HepG2 (cell line): ENCODE data around the gene ULK4. TPM values are rescaled to one million over a fixed set of nuclear protein-coding genes. Genes with fewer than 3 reads are reported as not detected.

Experiments
- ATAC-seq: fragments of 200-7000 bp; cut with Tn5 transposase; 3 replicates; pipeline ENCODE4 v1.9.1; 2020; ENCODE audit warnings: mild to moderate bottlenecking, moderate library complexity
- BruUV-seq: library from RNA; stranded (reverse); fragments of 400-500 nt; replicated peaks from 2 replicates; lab custom pipeline; 2021; lab: Mats Ljungman, UMichigan
- CTCF ChIA-PET: fragments of 300-600 bp; formaldehyde crosslinking; extraction: SDS; loops from one replicate; lab custom pipeline; 2021; ENCODE audit warnings: low total read pairs, inconsistent platforms, low intra/inter-chr PET ratio; lab: Yijun Ruan, JAX
- POLR2A ChIA-PET: fragments of 350-600 bp; sonication (Branson Sonifier 250); formaldehyde crosslinking; loops from one replicate; lab custom pipeline; 2020; ENCODE audit warnings: antibody characterized with exemption, inconsistent platforms; lab: Yijun Ruan, JAX
- DNase-seq: peaks from one replicate; pipeline ENCODE4 v3.0.0-alpha.2; 2015; ENCODE audit warnings: low spot score
- FAIRE-seq: peaks from 3 replicates; lab custom pipeline; 2011; peaks lifted over from hg19 to GRCh38; lab: Jason Lieb, UNC
- H2AFZ ChIP-seq: one replicate; pipeline ENCODE4 v1.6.1; 2011; ENCODE audit warnings: low read length, inconsistent platforms
- H3K27ac ChIP-seq: fragments of 300-600 bp; 3 replicates; pipeline ENCODE4 v1.8.0; 2011; ENCODE audit warnings: mixed run types, mild to moderate bottlenecking, mixed read lengths, low read length, inconsistent platforms; ENCODE audit not compliant: insufficient read depth; ENCODE audit errors: extremely low read length
- H3K27me3 ChIP-seq, 2 experiments: fragments of 200-600 bp in 1 of 2; 2 replicates in 1 of 2; 3 replicates in 1 of 2; pipeline versions ENCODE4 v1.6.0 to v1.8.0; 2011; ENCODE audit warnings: low read length in 2 of 2, mild to moderate bottlenecking in 2 of 2, moderate library complexity in 2 of 2, inconsistent platforms in 1 of 2; ENCODE audit not compliant: insufficient read depth in 2 of 2, control insufficient read depth in 1 of 2
- H3K36me3 ChIP-seq, 2 experiments: fragments of 200-600 bp in 1 of 2; replicated peaks in 1 of 2; 2 replicates in 1 of 2; 3 replicates in 1 of 2; pipeline versions ENCODE4 v1.5.1 to v1.8.0; 2011; ENCODE audit warnings: low read length in 2 of 2, inconsistent platforms in 1 of 2; ENCODE audit not compliant: insufficient read depth in 2 of 2, control insufficient read depth in 1 of 2
- H3K4me1 ChIP-seq: 2 replicates; pipeline ENCODE4 v1.5.1; 2012; ENCODE audit warnings: low read length, inconsistent platforms; ENCODE audit not compliant: insufficient read depth
- H3K4me2 ChIP-seq: 2 replicates; pipeline ENCODE4 v1.6.0; 2011; ENCODE audit warnings: low read depth, low read length, inconsistent platforms
- H3K4me3 ChIP-seq, 3 experiments: fragments of 200-600 bp in 1 of 3; sonication (generic), shearing (Covaris generic) in 1 of 3; replicated peaks in 1 of 3; 2 replicates each; pipeline ENCODE4 v1.5.1; 2011 to 2016; ENCODE audit warnings: low read length in 3 of 3, inconsistent platforms in 2 of 3, low read depth in 2 of 3, mild to moderate bottlenecking in 2 of 3, control low read depth in 1 of 3, mixed read lengths in 1 of 3; ENCODE audit not compliant: insufficient read depth in 1 of 3
- H3K79me2 ChIP-seq: one replicate; pipeline ENCODE4 v1.6.1; 2011; ENCODE audit warnings: low read length, inconsistent platforms; ENCODE audit not compliant: insufficient read depth
- H3K9ac ChIP-seq: 2 replicates; pipeline ENCODE4 v1.6.0; 2011; ENCODE audit warnings: mild to moderate bottlenecking, low read depth, low read length, inconsistent platforms; ENCODE audit not compliant: insufficient read depth
- H3K9me3 ChIP-seq: 2 replicates; pipeline ENCODE4 v1.5.1; 2012; ENCODE audit warnings: mild to moderate bottlenecking, low read length
- H4K20me1 ChIP-seq: 2 replicates; pipeline ENCODE4 v1.6.0; 2011; ENCODE audit warnings: inconsistent platforms, mild to moderate bottlenecking, low read length, moderate library complexity; ENCODE audit not compliant: insufficient read depth
- AGO2 ChIP-seq: fragments of 200-400 bp; formaldehyde crosslinking; optimal IDR thresholded peaks from 2 replicates; pipeline ENCODE3; 2017; ENCODE audit warnings: mild to moderate bottlenecking, low read depth, low read length, moderate library complexity
- ARNT ChIP-seq: fragments of 450-650 bp; IDR thresholded peaks from 2 replicates; pipeline ENCODE4 v1.6.1; 2017
- CBX5 ChIP-seq: sonication (generic); formaldehyde crosslinking; IDR thresholded peaks from 2 replicates; pipeline ENCODE4 v1.4.0; 2020; ENCODE audit warnings: missing genetic modification reagents, borderline replicate concordance
- HNF4G ChIP-seq, 2 experiments: sonication (generic) in 1 of 2; formaldehyde crosslinking in 1 of 2; IDR thresholded peaks; 2 replicates each; pipeline versions ENCODE4 v1.4.0 to v1.6.1; 2011 to 2020; ENCODE audit warnings: borderline replicate concordance in 2 of 2, low read depth in 2 of 2, mild to moderate bottlenecking in 2 of 2, low read length in 1 of 2, missing genetic modification reagents in 1 of 2, moderate library complexity in 1 of 2
- KMT2A ChIP-seq: sonication (generic); formaldehyde crosslinking; IDR thresholded peaks from 2 replicates; pipeline ENCODE4 v1.4.0; 2020; ENCODE audit warnings: missing genetic modification reagents
- PAWR ChIP-seq: sonication (generic); formaldehyde crosslinking; IDR thresholded peaks from 2 replicates; pipeline ENCODE4 v1.4.0; 2020; ENCODE audit warnings: missing genetic modification reagents, mild to moderate bottlenecking, borderline replicate concordance
- RXRA ChIP-seq: sonication (generic); formaldehyde crosslinking; IDR thresholded peaks from 2 replicates; pipeline ENCODE4 v1.5.1; 2020; ENCODE audit warnings: missing genetic modification reagents
- ZNF232 ChIP-seq: sonication (generic); formaldehyde crosslinking; IDR thresholded peaks from 2 replicates; pipeline ENCODE4 v1.4.0; 2020; ENCODE audit warnings: missing genetic modification reagents, borderline replicate concordance
- ZNF282 ChIP-seq: fragments of 450-650 bp; IDR thresholded peaks from 2 replicates; pipeline ENCODE4 v1.6.1; 2018; ENCODE audit not compliant: partially characterized antibody
- ZNF619 ChIP-seq: sonication (generic); formaldehyde crosslinking; IDR thresholded peaks from 2 replicates; pipeline ENCODE4 v1.4.0; 2020; ENCODE audit warnings: mild to moderate bottlenecking, missing genetic modification reagents
- ZNF768 ChIP-seq: sonication (generic); formaldehyde crosslinking; IDR thresholded peaks from 2 replicates; pipeline ENCODE4 v1.4.0; 2020; ENCODE audit warnings: missing genetic modification reagents
- WGBS: methylation state at CpG from one replicate; pipeline ENCODE4 v1.1.6; 2017; ENCODE audit warnings: low lambda C conversion rate; 5-methylcytosine and 5-hydroxymethylcytosine counted together
- in situ Hi-C: cut with HindIII; loops from 2 replicates; pipeline ENCODE4 v1.10.0; 2017; ENCODE audit warnings: low pct_unique_long_range_greater_than_20kb; ENCODE audit not compliant: extremely low pct_ligation_motif_present
- intact Hi-C: fragments of 100-400 bp; cut with micrococcal nuclease; formaldehyde crosslinking; loops from one replicate; pipeline ENCODE4 v1.10.0; 2022; ENCODE audit not compliant: unreplicated experiment
- polyA plus RNA-seq, 8 experiments: library from polyadenylated mRNA; depleted of rRNA in 3 of 8; stranded (reverse) in 7 of 8; unstranded in 1 of 8; fragments of >200 nt; fragmentation: Illumina TruSeq in 4 of 8; extraction: Trizol in 4 of 8; gene quantifications; 2 replicates each; pipeline versions ENCODE4 v1.2.1 to v1.2.3, GENCODE V29; 2011 to 2016; ENCODE audit warnings: low read depth in 4 of 8, missing spikeins in 1 of 8, mixed read lengths in 1 of 8; ENCODE audit not compliant: insufficient read depth in 1 of 8
- total RNA-seq, 5 experiments: library from RNA; depleted of rRNA; stranded (reverse); fragments of >200 nt; fragmentation: Illumina TruSeq; extraction: Trizol; gene quantifications; 2 replicates each; pipeline ENCODE4 v1.2.3, GENCODE V29; 2016; ENCODE audit warnings: low read depth in 1 of 5
- TF ChIP-seq, protein P1 (sequence below): sonication (generic); formaldehyde crosslinking; conservative IDR thresholded peaks from 2 replicates; pipeline ENCODE4 v1.8.0; 2022; ENCODE audit warnings: mild to moderate bottlenecking, moderate library complexity, missing genetic modification reagents
- TF ChIP-seq, protein P2 (sequence below): IDR thresholded peaks from 2 replicates; pipeline ENCODE4 v1.6.1; 2018; ENCODE audit warnings: missing genetic modification reagents, mild to moderate bottlenecking, missing compliant biosample characterization

Gene ULK4
- total and polyA plus RNA-seq, 2 of the 13 experiments (the other 11 are each of a cell fraction or from before 2014, with no cell fraction given), result 6.7 to 11.8 TPM

DNA sequence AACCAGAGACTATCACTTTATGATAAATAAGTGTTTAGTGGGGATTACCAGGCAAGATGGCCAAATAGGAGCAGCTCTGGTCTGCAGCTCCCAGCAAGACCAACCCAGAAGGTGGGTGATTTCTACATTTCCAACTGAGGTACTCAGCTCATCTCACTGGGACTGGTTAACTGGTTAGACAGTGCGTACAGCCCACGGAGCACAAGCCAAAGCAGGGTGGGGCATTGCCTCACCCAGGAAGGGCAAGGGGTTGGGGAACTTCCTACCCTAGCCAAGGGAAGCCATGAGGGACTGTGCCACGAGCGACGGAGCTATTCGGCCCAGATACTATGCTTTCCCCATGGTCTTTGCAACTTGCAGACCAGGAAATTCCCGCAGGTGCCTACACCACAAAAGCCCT, 591.6 kb downstream of the ULK4 start:
- Histone ChIP-seq H3K79me2 (no peaks in the 10 kb centered on the region), H4K20me1 (no peaks in the 10 kb centered on the region), H3K27me3 (no peaks in the 10 kb centered on the region; a peak in 1 of 5 replicates), H3K4me3 (no peak overlapping the region), H2AFZ (no peak overlapping the region), H3K9me3 (no peaks in the 10 kb centered on the region), H3K9ac (no peak overlapping the region), H3K4me2 (peak overlapping the region; percentile 51), H3K36me3 (no peaks in the 10 kb centered on the region), H3K4me1 (peaks cover 30% of the 10 kb centered on the region), H3K27ac (no peak overlapping the region)
- CTCF ChIA-PET, result no interaction called here
- in situ Hi-C loops (no loop called here), intact Hi-C loops (no loop called here)
- BruUV-seq, result no TSS peak
- TF ChIP-seq ZNF619 (CRISPR knock-in tag) (no peak), ARNT (no peak), PAWR (CRISPR knock-in tag) (no peak), ZNF282 (no peak), KMT2A (no peak), HNF4G (IDR thresholded peaks at IDR 0.05; ENCODE audit: borderline replicate concordance, low read depth, low read length) (no peak), HNF4G (CRISPR knock-in tag; IDR thresholded peaks at IDR 0.05; ENCODE audit: borderline replicate concordance, low read depth) (no peak), CBX5 (CRISPR knock-in tag) (no peak), ZNF232 (CRISPR knock-in tag) (no peak), RXRA (CRISPR knock-in tag) (no peak), ZNF768 (CRISPR knock-in tag) (no peak), AGO2 (no peak)
- TF ChIP-seq, protein P1, sequence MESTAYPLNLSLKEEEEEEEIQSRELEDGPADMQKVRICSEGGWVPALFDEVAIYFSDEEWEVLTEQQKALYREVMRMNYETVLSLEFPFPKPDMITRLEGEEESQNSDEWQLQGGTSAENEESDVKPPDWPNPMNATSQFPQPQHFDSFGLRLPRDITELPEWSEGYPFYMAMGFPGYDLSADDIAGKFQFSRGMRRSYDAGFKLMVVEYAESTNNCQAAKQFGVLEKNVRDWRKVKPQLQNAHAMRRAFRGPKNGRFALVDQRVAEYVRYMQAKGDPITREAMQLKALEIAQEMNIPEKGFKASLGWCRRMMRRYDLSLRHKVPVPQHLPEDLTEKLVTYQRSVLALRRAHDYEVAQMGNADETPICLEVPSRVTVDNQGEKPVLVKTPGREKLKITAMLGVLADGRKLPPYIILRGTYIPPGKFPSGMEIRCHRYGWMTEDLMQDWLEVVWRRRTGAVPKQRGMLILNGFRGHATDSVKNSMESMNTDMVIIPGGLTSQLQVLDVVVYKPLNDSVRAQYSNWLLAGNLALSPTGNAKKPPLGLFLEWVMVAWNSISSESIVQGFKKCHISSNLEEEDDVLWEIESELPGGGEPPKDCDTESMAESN (CRISPR knock-in tag), result no peak
- TF ChIP-seq, protein P2, sequence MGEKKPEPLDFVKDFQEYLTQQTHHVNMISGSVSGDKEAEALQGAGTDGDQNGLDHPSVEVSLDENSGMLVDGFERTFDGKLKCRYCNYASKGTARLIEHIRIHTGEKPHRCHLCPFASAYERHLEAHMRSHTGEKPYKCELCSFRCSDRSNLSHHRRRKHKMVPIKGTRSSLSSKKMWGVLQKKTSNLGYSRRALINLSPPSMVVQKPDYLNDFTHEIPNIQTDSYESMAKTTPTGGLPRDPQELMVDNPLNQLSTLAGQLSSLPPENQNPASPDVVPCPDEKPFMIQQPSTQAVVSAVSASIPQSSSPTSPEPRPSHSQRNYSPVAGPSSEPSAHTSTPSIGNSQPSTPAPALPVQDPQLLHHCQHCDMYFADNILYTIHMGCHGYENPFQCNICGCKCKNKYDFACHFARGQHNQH, result no peak
- ATAC-seq (peak; percentile 39; the same call in 2 of the 3 replicates), FAIRE-seq (no peak), DNase-seq (no peak)
- POLR2A ChIA-PET, result no interaction called here
- WGBS, result 89% methylated on average over 4 of the region's 7 CpGs
